Right ventricle myocardium superior (tissue), 1 donor: ENCODE measurements around the gene CACNA2D4. TPM values are rescaled to one million over a fixed set of nuclear protein-coding genes. Genes with fewer than 3 reads are reported as not detected.

Experiments
- ATAC-seq: fragments of 200-7000 bp; cut with Tn5 transposase; one replicate; pipeline ENCODE4 v1.9.1; 2020; ENCODE audit warnings: mild to moderate bottlenecking; ENCODE audit not compliant: poor library complexity
- DNase-seq: peaks from one replicate; pipeline ENCODE4 v3.0.0-alpha.2; 2020
- intact Hi-C: fragments of 100-400 bp; cut with DNase I; formaldehyde crosslinking; loops from one replicate; pipeline ENCODE4 v1.11.2; 2022
- total RNA-seq: library from RNA; stranded (reverse); fragmentation: NEBNext Ultra II Directional; extraction: Animal tissue kit (Norgen Biotek cat#: 25700); gene quantifications from one replicate; pipeline ENCODE4 v1.2.1, GENCODE V29; 2021
- donor health status: DM: no; HTN: yes; CAD: no; lungs with severe emphysema.

Gene CACNA2D4
- total RNA-seq, 1 donor from 2014 or later, result 1.0 TPM

- no peak for DNase-seq
- intact Hi-C loops, result no loop called here
- no peak for ATAC-seq
Observed at GRCh38 chr12:1815814-1816729, 102.4 kb downstream of the CACNA2D4 start.

- intact Hi-C loops, result no loop called here
- ATAC-seq (no peak), DNase-seq (no peak)
Observed at GRCh38 chr12:1815108-1815507, 103.3 kb downstream of the CACNA2D4 start.

GRCh38 chr12:1814266-1814665, 104.2 kb downstream of the CACNA2D4 start:
- ATAC-seq, result no peak
- intact Hi-C loops, result no loop called here
- no peak for DNase-seq

- peak; percentile 64 for ATAC-seq
- peak; percentile 68 for DNase-seq
- intact Hi-C loops, result no loop called here
Observed at GRCh38 chr12:1812650-1813302, 105.7 kb downstream of the CACNA2D4 start.

- DNase-seq (no peak), ATAC-seq (no peak)
- intact Hi-C loops, result no loop called here
Observed at GRCh38 chr12:1811948-1812291, 106.5 kb downstream of the CACNA2D4 start.

GRCh38 chr12:1811281-1811947, 107.0 kb downstream of the CACNA2D4 start:
- intact Hi-C loops, result no loop called here
- ATAC-seq (no peak), DNase-seq (peak; percentile 46)

- no peak for ATAC-seq
- intact Hi-C loops, result no loop called here
- peak; percentile 21 for DNase-seq
Observed at GRCh38 chr12:1810931-1811280, 107.5 kb downstream of the CACNA2D4 start.

GRCh38 chr12:1810201-1810930, 108.1 kb downstream of the CACNA2D4 start:
- intact Hi-C loops, result no loop called here
- DNase-seq, result peak; percentile 30
- no peak for ATAC-seq

GRCh38 chr12:1809591-1810190, 108.8 kb downstream of the CACNA2D4 start:
- intact Hi-C loops, result loop anchor here (10.0 kb wide), 2 partner anchors 225 to 475 kb away; no protein-coding TSS in a partner anchor
- peak; percentile 36 for DNase-seq
- ATAC-seq, result no peak

GRCh38 chr12:1808798-1809480, 109.5 kb downstream of the CACNA2D4 start:
- ATAC-seq, result no peak
- intact Hi-C loops, result loop anchor here (10.0 kb wide), 2 partner anchors 226 to 476 kb away; no protein-coding TSS in a partner anchor

GRCh38 chr12:1808036-1808797, 110.2 kb downstream of the CACNA2D4 start:
- intact Hi-C loops, result loop anchor here (10.0 kb wide), 2 partner anchors 227 to 477 kb away; no protein-coding TSS in a partner anchor
- ATAC-seq, result no peak
- DNase-seq, result peak; percentile 22

More at GRCh38 chr12:1808798-1809480, 109.5 kb downstream of the CACNA2D4 start:
- peak; percentile 32 for DNase-seq

- no peak for ATAC-seq
- intact Hi-C loops, result loop anchor here (10.0 kb wide), 2 partner anchors 228 to 478 kb away; no protein-coding TSS in a partner anchor
Observed at GRCh38 chr12:1807087-1807860, 111.2 kb downstream of the CACNA2D4 start.

GRCh38 chr12:1806301-1807086, 112.0 kb downstream of the CACNA2D4 start:
- peak; percentile 63 for ATAC-seq
- intact Hi-C loops, result loop anchor here (10.0 kb wide), 2 partner anchors 228 to 478 kb away; no protein-coding TSS in a partner anchor
- peak; percentile 64 for DNase-seq

More at GRCh38 chr12:1807087-1807860, 111.2 kb downstream of the CACNA2D4 start:
- DNase-seq, result peak; percentile 21

GRCh38 chr12:1805441-1806081, 112.9 kb downstream of the CACNA2D4 start:
- peak; percentile 74 for ATAC-seq
- DNase-seq, result peak; percentile 76
- intact Hi-C loops, result loop anchor here (10.0 kb wide), 2 partner anchors 229 to 479 kb away; no protein-coding TSS in a partner anchor
